ENCODE measurements around the gene ZMAT5.

Gene ZMAT5

DNA sequence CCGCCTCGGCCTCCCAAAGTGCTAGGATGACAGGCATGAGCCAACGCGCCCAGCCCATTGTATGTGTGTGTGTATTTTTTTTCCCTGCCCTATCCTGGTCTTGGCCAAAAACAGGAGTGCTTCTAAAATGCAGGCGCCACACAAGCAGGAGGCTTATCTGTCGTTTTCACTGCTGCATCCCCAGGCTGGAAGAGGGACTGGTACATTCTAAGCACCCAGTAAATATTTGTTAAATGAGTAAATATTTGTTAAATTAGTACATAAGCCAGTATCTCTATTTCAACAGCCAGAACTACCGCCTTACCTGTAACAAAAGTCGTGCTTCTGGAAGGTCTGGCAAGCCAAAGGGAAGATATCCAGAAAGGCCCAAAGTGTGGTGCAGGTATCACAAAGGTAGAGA, 46.3 kb upstream of the ZMAT5 start:
- no peak overlapping the region for H3K4me3 ChIP-seq (ENCODE audit: insufficient read depth, low read length, poor library complexity, severe bottlenecking)
- H3K9ac ChIP-seq (ENCODE audit: low read length): no peak overlapping the region
- H3K9me2 ChIP-seq (replicated peaks; ENCODE audit: insufficient read depth, low read length): no peaks in the 10 kb centered on the region
- H3K36me3 ChIP-seq (ENCODE audit: low read length): peaks cover 4% of the 10 kb centered on the region; the same call in 1 of the 2 replicates
- no peaks in the 10 kb centered on the region for H3F3A ChIP-seq (ENCODE audit: insufficient read depth)
- no peak overlapping the region for H3K4me2 ChIP-seq (ENCODE audit: low read depth, low read length, poor library complexity, severe bottlenecking)
- no peak for TF ChIP-seq EZH2phosphoT487 (conservative IDR thresholded peaks at IDR 0.05; ENCODE audit: low read length)
- TF ChIP-seq, protein P1, sequence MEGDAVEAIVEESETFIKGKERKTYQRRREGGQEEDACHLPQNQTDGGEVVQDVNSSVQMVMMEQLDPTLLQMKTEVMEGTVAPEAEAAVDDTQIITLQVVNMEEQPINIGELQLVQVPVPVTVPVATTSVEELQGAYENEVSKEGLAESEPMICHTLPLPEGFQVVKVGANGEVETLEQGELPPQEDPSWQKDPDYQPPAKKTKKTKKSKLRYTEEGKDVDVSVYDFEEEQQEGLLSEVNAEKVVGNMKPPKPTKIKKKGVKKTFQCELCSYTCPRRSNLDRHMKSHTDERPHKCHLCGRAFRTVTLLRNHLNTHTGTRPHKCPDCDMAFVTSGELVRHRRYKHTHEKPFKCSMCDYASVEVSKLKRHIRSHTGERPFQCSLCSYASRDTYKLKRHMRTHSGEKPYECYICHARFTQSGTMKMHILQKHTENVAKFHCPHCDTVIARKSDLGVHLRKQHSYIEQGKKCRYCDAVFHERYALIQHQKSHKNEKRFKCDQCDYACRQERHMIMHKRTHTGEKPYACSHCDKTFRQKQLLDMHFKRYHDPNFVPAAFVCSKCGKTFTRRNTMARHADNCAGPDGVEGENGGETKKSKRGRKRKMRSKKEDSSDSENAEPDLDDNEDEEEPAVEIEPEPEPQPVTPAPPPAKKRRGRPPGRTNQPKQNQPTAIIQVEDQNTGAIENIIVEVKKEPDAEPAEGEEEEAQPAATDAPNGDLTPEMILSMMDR (IDR thresholded peaks at IDR 0.05; ENCODE audit: insufficient read depth, low read length, poor library complexity, severe bottlenecking): no peak
- no peaks in the 10 kb centered on the region for H3K27me3 ChIP-seq (ENCODE audit: low read length)
- no peak overlapping the region for H3K27ac ChIP-seq (ENCODE audit: low read depth, low read length)
- H3K79me2 ChIP-seq (ENCODE audit: insufficient read depth, low read length): no peaks in the 10 kb centered on the region
- no peaks in the 10 kb centered on the region for H4K20me1 ChIP-seq (ENCODE audit: low read depth, low read length)
- no peak overlapping the region for H2AFZ ChIP-seq (ENCODE audit: low read depth, low read length, severe bottlenecking)
- H3K9me3 ChIP-seq (ENCODE audit: insufficient read depth, low read length): no peaks in the 10 kb centered on the region

DNA sequence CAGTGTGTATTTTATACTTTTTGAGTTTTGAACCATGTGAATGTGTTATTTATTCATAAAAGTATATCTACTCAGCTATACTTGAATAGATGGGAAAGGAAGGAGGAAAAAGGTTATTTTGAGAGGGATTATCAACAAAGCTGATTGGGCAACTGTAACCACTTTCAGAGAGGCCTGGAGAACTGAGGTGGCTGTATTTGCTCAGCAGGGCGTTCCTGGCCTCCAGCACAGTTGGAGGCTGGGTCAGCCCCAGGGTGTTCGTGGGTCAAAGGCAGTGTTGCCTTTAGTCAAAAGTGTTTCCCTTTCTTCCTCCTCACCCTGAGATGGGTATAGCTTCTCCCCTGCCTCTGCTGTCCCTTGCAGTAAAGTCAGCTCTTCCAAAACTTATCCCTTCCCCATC, 44.6 kb upstream of the ZMAT5 start:
- no peaks in the 10 kb centered on the region for H3K27me3 ChIP-seq (ENCODE audit: low read length)
- no peak overlapping the region for H3K27ac ChIP-seq (ENCODE audit: low read depth, low read length)
- H3K36me3 ChIP-seq (ENCODE audit: low read length): peaks cover 4% of the 10 kb centered on the region; the same call in 1 of the 2 replicates
- H3K9me3 ChIP-seq (ENCODE audit: insufficient read depth, low read length): no peaks in the 10 kb centered on the region
- no peaks in the 10 kb centered on the region for H4K20me1 ChIP-seq (ENCODE audit: low read depth, low read length)
- TF ChIP-seq, protein P1 (IDR thresholded peaks at IDR 0.05; ENCODE audit: insufficient read depth, low read length, poor library complexity, severe bottlenecking): no peak
- H3K9me2 ChIP-seq (replicated peaks; ENCODE audit: insufficient read depth, low read length): no peaks in the 10 kb centered on the region
- H3K79me2 ChIP-seq (ENCODE audit: insufficient read depth, low read length): no peaks in the 10 kb centered on the region
- H3K9ac ChIP-seq (ENCODE audit: low read length): no peak overlapping the region
- H3K4me3 ChIP-seq (ENCODE audit: insufficient read depth, low read length, poor library complexity, severe bottlenecking): no peak overlapping the region
- H3K4me2 ChIP-seq (ENCODE audit: low read depth, low read length, poor library complexity, severe bottlenecking): no peak overlapping the region
- H3F3A ChIP-seq (ENCODE audit: insufficient read depth): no peaks in the 10 kb centered on the region
- H2AFZ ChIP-seq (ENCODE audit: low read depth, low read length, severe bottlenecking): no peak overlapping the region

- no peak overlapping the region for H3K4me3 ChIP-seq (ENCODE audit: insufficient read depth, low read length, poor library complexity, severe bottlenecking)
- no peaks in the 10 kb centered on the region for H3F3A ChIP-seq (ENCODE audit: insufficient read depth)
- no peaks in the 10 kb centered on the region for H4K20me1 ChIP-seq (ENCODE audit: low read depth, low read length)
- no peak overlapping the region for H3K9ac ChIP-seq (ENCODE audit: low read length)
- H3K27me3 ChIP-seq (ENCODE audit: low read length): no peaks in the 10 kb centered on the region
- no peaks in the 10 kb centered on the region; the same call in 1 of the 2 replicates for H3K36me3 ChIP-seq (ENCODE audit: low read length)
- no peaks in the 10 kb centered on the region for H3K79me2 ChIP-seq (ENCODE audit: insufficient read depth, low read length)
- no peaks in the 10 kb centered on the region for H3K9me3 ChIP-seq (ENCODE audit: insufficient read depth, low read length)
- no peak overlapping the region for H3K27ac ChIP-seq (ENCODE audit: low read depth, low read length)
- H3K4me2 ChIP-seq (ENCODE audit: low read depth, low read length, poor library complexity, severe bottlenecking): no peak overlapping the region
- TF ChIP-seq EZH2phosphoT487 (conservative IDR thresholded peaks at IDR 0.05; ENCODE audit: low read length): no peak
- TF ChIP-seq, protein P1 (IDR thresholded peaks at IDR 0.05; ENCODE audit: insufficient read depth, low read length, poor library complexity, severe bottlenecking): no peak
- H2AFZ ChIP-seq (ENCODE audit: low read depth, low read length, severe bottlenecking): no peak overlapping the region
- no peaks in the 10 kb centered on the region for H3K9me2 ChIP-seq (replicated peaks; ENCODE audit: insufficient read depth, low read length)
Measured at GRCh38 chr22:29810216-29810615, 43.4 kb upstream of the ZMAT5 start.

Measured in SU-DHL-6 (cell line).